SK-N-SH (cell line): ENCODE results near the gene METTL1. TPM values are rescaled to one million over a fixed set of nuclear protein-coding genes. Genes with fewer than 3 reads are reported as not detected.

Experiments used
- CTCF ChIA-PET: fragments of 300-600, 350-600 bp; formaldehyde crosslinking; extraction: SDS; loops from one replicate; lab custom pipeline; 2021; lab: Yijun Ruan, JAX
- POLR2A ChIA-PET: fragments of 350-600 bp; sonication (Branson Sonifier 250); formaldehyde crosslinking; extraction: SDS; loops from one replicate; lab custom pipeline; 2020; ENCODE audit warnings: antibody characterized with exemption, inconsistent platforms; lab: Yijun Ruan, JAX
- DNase-seq: peaks from one replicate; pipeline ENCODE4 v3.0.0; 2012
- H2AFZ ChIP-seq: fragments of 200-600 bp; sonication (generic); 2 replicates; pipeline ENCODE4 v1.8.1; 2016; ENCODE audit warnings: antibody characterized with exemption, mild to moderate bottlenecking, low read depth
- H3F3A ChIP-seq: fragments of 200-600 bp; sonication (generic); replicated peaks from 2 replicates; pipeline ENCODE3; 2016; ENCODE audit warnings: antibody characterized with exemption, mild to moderate bottlenecking; ENCODE audit not compliant: insufficient read depth
- H3K27ac ChIP-seq, 2 experiments: fragments of 200-500 bp in 1 of 2; fragments of 200-600 bp in 1 of 2; sonication (Bioruptor generic) in 1 of 2; sonication (generic), shearing (Covaris generic) in 1 of 2; 2 replicates each; pipeline versions ENCODE4 v1.5.1 to v1.6.1; 2014 to 2016; ENCODE audit warnings: low read depth in 2 of 2, inconsistent platforms in 1 of 2, low read length in 1 of 2, mild to moderate bottlenecking in 1 of 2, mixed read lengths in 1 of 2
- H3K27me3 ChIP-seq: fragments of 200-600 bp; sonication (generic), shearing (Covaris generic); 2 replicates; pipeline ENCODE4 v1.6.1; 2016; ENCODE audit warnings: mixed run types; ENCODE audit not compliant: insufficient read depth
- H3K36me3 ChIP-seq, 2 experiments: fragments of 200-500 bp in 1 of 2; fragments of 200-600 bp in 1 of 2; sonication (Bioruptor generic) in 1 of 2; sonication (generic) in 1 of 2; replicated peaks in 1 of 2; 2 replicates each; pipeline versions ENCODE3 to v1.5.1; 2014 to 2016; ENCODE audit warnings: low read length in 1 of 2, mild to moderate bottlenecking in 1 of 2; ENCODE audit not compliant: insufficient read depth in 2 of 2, control insufficient read depth in 1 of 2
- H3K4me1 ChIP-seq, 2 experiments: fragments of 200-500 bp in 1 of 2; fragments of 200-600 bp in 1 of 2; sonication (Bioruptor generic) in 1 of 2; sonication (generic), shearing (Covaris generic) in 1 of 2; 2 replicates each; pipeline versions ENCODE4 v1.5.1 to v1.6.1; 2014 to 2016; ENCODE audit warnings: low read depth in 1 of 2, low read length in 1 of 2, mixed run types in 1 of 2; ENCODE audit not compliant: insufficient read depth in 2 of 2, control insufficient read depth in 1 of 2
- H3K4me2 ChIP-seq: fragments of 200-600 bp; sonication (generic), shearing (Covaris generic); 2 replicates; pipeline ENCODE4 v1.6.1; 2017; ENCODE audit warnings: mixed run types
- H3K4me3 ChIP-seq, 2 experiments: fragments of 200-500 bp in 1 of 2; fragments of 200-600 bp in 1 of 2; sonication (Bioruptor generic) in 1 of 2; sonication (generic), shearing (Covaris generic) in 1 of 2; 2 replicates each; pipeline versions ENCODE4 v1.5.1 to v1.8.1; 2014 to 2016; ENCODE audit warnings: low read depth in 2 of 2, inconsistent platforms in 1 of 2, low read length in 1 of 2, mild to moderate bottlenecking in 1 of 2, mixed read lengths in 1 of 2, moderate library complexity in 1 of 2
- H3K79me2 ChIP-seq: fragments of 200-600 bp; sonication (generic); 2 replicates; pipeline ENCODE4 v1.8.1; 2017; ENCODE audit warnings: mild to moderate bottlenecking; ENCODE audit not compliant: insufficient read depth
- H3K9ac ChIP-seq: fragments of 200-600 bp; sonication (generic); 2 replicates; pipeline ENCODE4 v1.6.1; 2017; ENCODE audit warnings: mixed run types
- H3K9me2 ChIP-seq: fragments of 200-600 bp; sonication (generic); 2 replicates; pipeline ENCODE4 v1.6.1; 2017; ENCODE audit warnings: mixed run types
- H3K9me3 ChIP-seq: fragments of 200-600 bp; sonication (generic); 2 replicates; pipeline ENCODE4 v1.6.1; 2017; ENCODE audit warnings: mixed run types, mild to moderate bottlenecking, moderate library complexity
- H4K20me1 ChIP-seq: fragments of 200-600 bp; sonication (generic); 2 replicates; pipeline ENCODE4 v1.6.1; 2017; ENCODE audit warnings: mild to moderate bottlenecking, mixed run types; ENCODE audit not compliant: insufficient read depth
- EP300 ChIP-seq, 2 experiments: IDR thresholded peaks; 2 replicates each; pipeline versions ENCODE4 v1.4.0 to v1.6.1; 2012; ENCODE audit warnings: borderline replicate concordance in 1 of 2, low read depth in 1 of 2, low read length in 1 of 2
- FOSL2 ChIP-seq: IDR thresholded peaks from 2 replicates; pipeline ENCODE4 v1.4.0; 2012; ENCODE audit warnings: low read depth, mild to moderate bottlenecking, moderate library complexity, borderline replicate concordance
- FOXM1 ChIP-seq: IDR thresholded peaks from 2 replicates; pipeline ENCODE4 v1.4.0; 2012; ENCODE audit warnings: low read depth, mild to moderate bottlenecking
- GATA2 ChIP-seq: sonication (generic); formaldehyde crosslinking; IDR thresholded peaks from 2 replicates; pipeline ENCODE4 v1.5.0; 2020; ENCODE audit warnings: mild to moderate bottlenecking, missing genetic modification reagents
- IRF3 ChIP-seq: fragments of 150-350 bp; IDR thresholded peaks from 2 replicates; pipeline ENCODE4 v1.6.1; 2016; ENCODE audit warnings: mild to moderate bottlenecking, low read depth, low read length
- JUND ChIP-seq: IDR thresholded peaks from 2 replicates; pipeline ENCODE4 v1.4.0; 2012
- MAX ChIP-seq: IDR thresholded peaks from 2 replicates; pipeline ENCODE4 v1.4.0; 2012; ENCODE audit warnings: low read depth
- NFIC ChIP-seq: IDR thresholded peaks from 2 replicates; pipeline ENCODE4 v1.4.0; 2012; ENCODE audit warnings: borderline replicate concordance
- SIN3A ChIP-seq: IDR thresholded peaks from 2 replicates; pipeline ENCODE4 v1.6.1; 2012; ENCODE audit warnings: low read depth, mild to moderate bottlenecking, low read length, moderate library complexity, borderline replicate concordance
- SMC3 ChIP-seq: IDR thresholded peaks from 2 replicates; pipeline ENCODE4 v1.6.1; 2012; ENCODE audit warnings: low read depth, low read length, improper control_type of control experiment
- TCF12 ChIP-seq: IDR thresholded peaks from 2 replicates; pipeline ENCODE4 v1.4.0; 2012
- TEAD4 ChIP-seq: IDR thresholded peaks from 2 replicates; pipeline ENCODE4 v1.4.0; 2012; ENCODE audit warnings: mild to moderate bottlenecking, borderline replicate concordance; ENCODE audit not compliant: insufficient read depth
- YY1 ChIP-seq: IDR thresholded peaks from 2 replicates; pipeline ENCODE4 v1.4.0; 2012; ENCODE audit warnings: low read depth, mild to moderate bottlenecking
- WGBS: methylation state at CpG from one replicate; pipeline ENCODE4 v1.1.6; 2017; ENCODE audit warnings: low lambda C conversion rate; 5-methylcytosine and 5-hydroxymethylcytosine counted together
- polyA plus RNA-seq, 3 experiments: library from polyadenylated mRNA; depleted of rRNA; stranded (reverse); fragments of >200 nt; gene quantifications; 2 replicates each; pipeline ENCODE4 v1.2.3, GENCODE V29; 2012
- TF ChIP-seq, protein P1 (sequence below): IDR thresholded peaks from 2 replicates; pipeline ENCODE4 v1.6.1; 2012; ENCODE audit warnings: mild to moderate bottlenecking, low read depth, low read length, moderate library complexity
- TF ChIP-seq, protein P2 (sequence below): IDR thresholded peaks from 2 replicates; pipeline ENCODE4; 2012

The METTL1 gene
- polyA plus RNA-seq, 1 of the 3 experiments (the other 2 are of a cell fraction), result 28.0 TPM

DNA sequence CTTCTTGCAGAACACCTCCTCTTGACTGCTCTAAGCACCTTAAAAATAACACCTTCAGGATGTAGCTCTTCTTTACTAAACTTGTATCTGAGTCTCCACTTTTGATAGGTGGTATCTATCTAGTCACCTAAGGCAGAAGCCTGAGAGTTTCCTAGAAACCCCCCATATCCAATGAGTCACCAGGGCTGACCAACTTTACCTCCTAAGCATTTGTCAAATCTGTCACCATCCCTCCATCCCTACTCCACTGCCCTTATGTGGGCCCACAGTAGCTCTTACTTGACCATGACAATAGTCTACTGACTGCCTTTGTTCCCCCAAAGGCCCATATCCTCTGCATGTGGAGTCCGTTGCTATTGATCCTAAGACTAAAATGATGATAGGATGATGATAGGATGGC, 30.7 kb upstream of the METTL1 start:
- POLR2A ChIA-PET, result no interaction called here
- CTCF ChIA-PET, result interaction anchor here (0.8 to 12.0 kb wide), 20 partner anchors 9 to 104 kb away, joined by 3 to 96 read pairs (median 6); partner anchors contain the start of genes AVIL, CYP27B1 and TSFM
- Histone ChIP-seq H3F3A (peaks cover 7% of the 10 kb centered on the region), H3K4me2 (no peak overlapping the region), H3K9me2 (no peaks in the 10 kb centered on the region), H4K20me1 (no peaks in the 10 kb centered on the region), H3K4me3 (no peak overlapping the region), H3K9ac (no peak overlapping the region), H3K79me2 (no peaks in the 10 kb centered on the region), H3K9me3 (no peaks in the 10 kb centered on the region), H2AFZ (no peak overlapping the region), H3K27me3 (no peaks in the 10 kb centered on the region), H3K4me1 (no peaks in the 10 kb centered on the region; a peak in 1 of 4 replicates), H3K36me3 (peaks cover 27 to 60% of the 10 kb centered on the region in 2 experiments), H3K27ac (no peak overlapping the region)
- 93% methylated on average over 1 of the region's 1 CpG for WGBS
- no peak for DNase-seq
- TF ChIP-seq FOXM1, result no peak
- no peak for TF ChIP-seq IRF3
- TF ChIP-seq NFIC, result no peak
- no peak for TF ChIP-seq TCF12
- no peak for TF ChIP-seq YY1
- TF ChIP-seq, protein P1, sequence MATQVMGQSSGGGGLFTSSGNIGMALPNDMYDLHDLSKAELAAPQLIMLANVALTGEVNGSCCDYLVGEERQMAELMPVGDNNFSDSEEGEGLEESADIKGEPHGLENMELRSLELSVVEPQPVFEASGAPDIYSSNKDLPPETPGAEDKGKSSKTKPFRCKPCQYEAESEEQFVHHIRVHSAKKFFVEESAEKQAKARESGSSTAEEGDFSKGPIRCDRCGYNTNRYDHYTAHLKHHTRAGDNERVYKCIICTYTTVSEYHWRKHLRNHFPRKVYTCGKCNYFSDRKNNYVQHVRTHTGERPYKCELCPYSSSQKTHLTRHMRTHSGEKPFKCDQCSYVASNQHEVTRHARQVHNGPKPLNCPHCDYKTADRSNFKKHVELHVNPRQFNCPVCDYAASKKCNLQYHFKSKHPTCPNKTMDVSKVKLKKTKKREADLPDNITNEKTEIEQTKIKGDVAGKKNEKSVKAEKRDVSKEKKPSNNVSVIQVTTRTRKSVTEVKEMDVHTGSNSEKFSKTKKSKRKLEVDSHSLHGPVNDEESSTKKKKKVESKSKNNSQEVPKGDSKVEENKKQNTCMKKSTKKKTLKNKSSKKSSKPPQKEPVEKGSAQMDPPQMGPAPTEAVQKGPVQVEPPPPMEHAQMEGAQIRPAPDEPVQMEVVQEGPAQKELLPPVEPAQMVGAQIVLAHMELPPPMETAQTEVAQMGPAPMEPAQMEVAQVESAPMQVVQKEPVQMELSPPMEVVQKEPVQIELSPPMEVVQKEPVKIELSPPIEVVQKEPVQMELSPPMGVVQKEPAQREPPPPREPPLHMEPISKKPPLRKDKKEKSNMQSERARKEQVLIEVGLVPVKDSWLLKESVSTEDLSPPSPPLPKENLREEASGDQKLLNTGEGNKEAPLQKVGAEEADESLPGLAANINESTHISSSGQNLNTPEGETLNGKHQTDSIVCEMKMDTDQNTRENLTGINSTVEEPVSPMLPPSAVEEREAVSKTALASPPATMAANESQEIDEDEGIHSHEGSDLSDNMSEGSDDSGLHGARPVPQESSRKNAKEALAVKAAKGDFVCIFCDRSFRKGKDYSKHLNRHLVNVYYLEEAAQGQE, result no peak
- TF ChIP-seq TEAD4, result no peak
- no peak for TF ChIP-seq SIN3A
- TF ChIP-seq JUND, result no peak
- TF ChIP-seq SMC3, result no peak
- TF ChIP-seq EP300 (IDR thresholded peaks at IDR 0.05; ENCODE audit: borderline replicate concordance in 1 of 2, low read depth in 1 of 2, low read length in 1 of 2), result no peak
- no peak for TF ChIP-seq FOSL2
- TF ChIP-seq, protein P2, sequence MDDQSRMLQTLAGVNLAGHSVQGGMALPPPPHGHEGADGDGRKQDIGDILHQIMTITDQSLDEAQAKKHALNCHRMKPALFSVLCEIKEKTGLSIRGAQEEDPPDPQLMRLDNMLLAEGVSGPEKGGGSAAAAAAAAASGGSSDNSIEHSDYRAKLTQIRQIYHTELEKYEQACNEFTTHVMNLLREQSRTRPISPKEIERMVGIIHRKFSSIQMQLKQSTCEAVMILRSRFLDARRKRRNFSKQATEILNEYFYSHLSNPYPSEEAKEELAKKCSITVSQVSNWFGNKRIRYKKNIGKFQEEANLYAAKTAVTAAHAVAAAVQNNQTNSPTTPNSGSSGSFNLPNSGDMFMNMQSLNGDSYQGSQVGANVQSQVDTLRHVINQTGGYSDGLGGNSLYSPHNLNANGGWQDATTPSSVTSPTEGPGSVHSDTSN, result no peak
- no peak for TF ChIP-seq GATA2
- no peak for TF ChIP-seq MAX
